Measurements from ENCODE around the gene KCTD5.

The KCTD5 gene

GRCh38 chr16:2752850-2753732, 70.8 kb downstream of the KCTD5 start:
- ATAC-seq, result peak; percentile 36 to 39

DNA sequence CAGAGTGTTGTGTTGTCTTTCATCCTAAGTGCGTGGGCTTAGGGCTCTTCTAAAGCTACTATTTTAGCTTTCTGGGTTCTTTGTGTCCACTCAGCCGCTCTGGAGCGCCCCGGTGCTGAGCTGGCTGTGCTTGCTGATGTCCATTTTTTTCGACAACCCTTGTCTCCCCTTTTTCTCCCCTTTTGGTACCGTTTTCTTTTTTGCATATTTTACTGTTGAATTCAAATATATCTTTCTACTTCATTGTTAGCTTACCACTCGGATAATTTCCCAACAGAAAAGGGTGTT, 71.4 kb downstream of the KCTD5 start:
- ATAC-seq, result no peak

DNA sequence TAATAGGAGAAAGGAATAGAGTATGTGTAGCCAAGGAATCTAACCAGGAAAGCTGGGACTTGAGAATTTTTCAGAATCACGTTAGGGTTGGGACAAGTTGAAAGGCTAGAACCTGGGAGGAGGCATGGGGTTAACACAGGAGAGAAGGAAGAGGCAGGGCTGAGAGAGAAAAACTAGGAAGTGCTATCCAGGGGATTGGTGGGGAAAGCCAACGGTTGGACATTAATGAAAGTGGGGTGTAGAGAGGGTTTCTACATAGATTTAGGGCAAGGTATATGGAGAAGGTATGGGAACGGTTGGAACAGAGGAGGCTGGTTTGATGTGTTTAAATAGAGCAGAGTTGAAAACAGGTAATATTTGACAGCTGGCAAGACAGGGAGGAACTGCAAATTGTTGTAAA, 72.8 kb downstream of the KCTD5 start:
- ATAC-seq, result no peak

DNA sequence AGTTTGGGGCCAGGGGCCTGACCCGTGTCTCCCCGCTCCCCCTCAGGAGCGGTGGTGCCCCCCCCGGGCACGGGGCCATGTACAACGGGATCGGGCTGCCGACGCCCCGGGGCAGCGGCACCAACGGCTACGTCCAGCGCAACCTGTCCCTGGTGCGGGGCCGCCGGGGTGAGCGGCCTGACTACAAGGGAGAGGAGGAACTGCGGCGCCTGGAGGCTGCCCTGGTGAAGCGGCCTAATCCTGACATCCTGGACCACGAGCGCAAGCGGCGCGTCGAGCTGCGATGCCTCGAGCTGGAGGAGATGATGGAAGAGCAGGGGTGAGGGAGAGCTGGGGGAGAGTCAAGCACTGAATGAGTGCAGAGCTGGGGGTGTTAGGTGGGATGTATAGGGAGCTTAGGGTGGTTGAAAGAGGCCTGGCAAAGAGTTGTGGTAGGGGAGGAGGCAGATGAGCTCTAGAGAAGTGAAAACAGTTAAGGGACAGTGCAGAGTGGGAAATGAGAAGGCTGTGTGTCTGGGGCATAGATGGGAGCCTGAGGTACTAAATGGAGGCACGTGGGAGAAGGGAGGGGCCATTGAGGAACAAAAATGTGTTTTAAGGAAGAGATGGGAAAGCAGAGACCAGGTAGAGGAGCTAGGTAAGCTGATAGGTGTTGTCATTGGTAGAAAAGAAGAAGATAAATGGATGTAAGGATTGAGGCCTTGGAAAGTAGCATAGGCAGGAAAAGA, 74.1 kb downstream of the KCTD5 start:
- no peak for ATAC-seq

- no peak for ATAC-seq
These were observed 75.0 kb downstream of the KCTD5 start for GRCh38 chr16:2757344-2757743.
